GOT3 (cell line): Measurements from ENCODE around the gene PTPRU.

Experiments used
- DNase-seq: peaks from one replicate; lab custom pipeline; 2025; ENCODE audit warnings: mixed read lengths; lab: John Stamatoyannopoulos, UW

PTPRU gene

GRCh38 chr1:29245876-29246275 lies 9.6 kb downstream of the PTPRU start:
- DNase-seq: no peak

GRCh38 chr1:29247044-29247443 lies 10.7 kb downstream of the PTPRU start:
- DNase-seq: no peak

- no peak for DNase-seq
Measured at GRCh38 chr1:29247571-29248273, 11.4 kb downstream of the PTPRU start.

- DNase-seq: no peak
Measured at GRCh38 chr1:29248409-29248808, 12.1 kb downstream of the PTPRU start.

GRCh38 chr1:29249170-29249691 lies 12.9 kb downstream of the PTPRU start:
- no peak for DNase-seq

GRCh38 chr1:29249951-29250581 lies 13.7 kb downstream of the PTPRU start:
- DNase-seq: no peak

GRCh38 chr1:29251164-29252124 lies 15.1 kb downstream of the PTPRU start:
- no peak for DNase-seq

- DNase-seq: no peak
Measured at GRCh38 chr1:29253180-29253579, 16.9 kb downstream of the PTPRU start.

- no peak for DNase-seq
Measured at GRCh38 chr1:29254346-29254745, 18.0 kb downstream of the PTPRU start.

- no peak for DNase-seq
Measured at GRCh38 chr1:29255134-29255666, 18.9 kb downstream of the PTPRU start.

- no peak for DNase-seq
Measured at GRCh38 chr1:29256394-29256793, 20.1 kb downstream of the PTPRU start.

- no peak for DNase-seq
Measured at GRCh38 chr1:29256979-29257804, 20.9 kb downstream of the PTPRU start.

GRCh38 chr1:29258189-29258975 lies 22.1 kb downstream of the PTPRU start:
- no peak for DNase-seq

GRCh38 chr1:29258976-29259801 lies 22.9 kb downstream of the PTPRU start:
- no peak for DNase-seq

- DNase-seq: no peak
Measured at GRCh38 chr1:29259802-29260441, 23.6 kb downstream of the PTPRU start.

GRCh38 chr1:29260531-29260930 lies 24.2 kb downstream of the PTPRU start:
- no peak for DNase-seq

- no peak for DNase-seq
Measured at GRCh38 chr1:29264773-29265389, 28.6 kb downstream of the PTPRU start.

GRCh38 chr1:29266912-29267311 lies 30.6 kb downstream of the PTPRU start:
- no peak for DNase-seq
